ENCODE results near the gene MRPS2. TPM values are rescaled to one million over a fixed set of nuclear protein-coding genes. Genes with fewer than 3 reads are reported as not detected.

The MRPS2 gene
- total and polyA plus RNA-seq, 10 of the 15 experiments (the other 5 are each of a cell fraction or from before 2014, with no cell fraction given): 3.3 to 103 (median 69.5) TPM

DNA sequence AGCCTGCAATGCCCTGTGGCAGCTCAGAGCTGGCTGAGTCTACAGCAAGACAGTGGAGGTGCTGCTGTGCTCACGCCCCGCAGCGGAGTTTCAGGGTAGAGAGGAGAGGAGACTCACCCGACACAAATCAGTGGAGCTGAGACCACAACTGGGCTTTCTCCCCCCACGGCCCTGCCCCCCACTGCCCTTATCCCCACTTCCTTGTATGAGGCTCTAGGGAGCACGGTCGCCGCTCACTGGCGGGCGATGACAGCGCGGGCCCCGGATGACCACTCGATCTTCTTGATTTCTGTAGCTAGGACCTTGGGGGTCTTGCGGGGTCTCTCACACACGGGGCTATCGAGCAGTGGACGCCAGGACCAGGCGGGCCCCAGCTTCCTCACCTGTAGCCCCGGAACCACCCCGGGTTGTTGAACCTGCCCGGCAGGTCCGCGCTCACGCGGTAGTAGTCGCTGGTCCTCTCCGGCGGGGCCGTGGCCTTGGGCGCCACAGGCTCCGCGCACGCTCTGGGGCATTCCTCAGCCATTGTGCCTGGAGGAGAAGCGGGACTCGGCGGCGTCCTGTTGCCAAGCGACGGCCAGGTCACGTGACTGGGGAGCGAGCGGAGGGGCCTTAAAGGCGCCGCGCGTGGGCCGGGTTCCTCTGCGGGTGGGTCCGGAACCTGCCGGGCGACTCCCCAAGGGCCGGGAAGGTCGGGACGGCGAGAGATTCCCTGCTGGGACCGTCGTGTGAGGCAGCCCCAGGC is 984 bp upstream of the MRPS2 start:
- H3K79me2 ChIP-seq (ENCODE audit: control insufficient read depth, insufficient read depth, low read length): peaks cover 14% of the 10 kb centered on the region
- SMC1A ChIA-PET (ENCODE audit: uncharacterized antibody, unreplicated experiment): interaction anchor here (0.7 kb wide), 1 partner anchor 10 kb away, joined by 3 read pairs; no protein-coding TSS in a partner anchor
- TF ChIP-seq ZSCAN29 (IDR thresholded peaks at IDR 0.05) (0 out of 2 replicates have a peak, but pooled peaks have one; percentile 6), NR2F1 (conservative IDR thresholded peaks at IDR 0.05) (no peak), CREM (IDR thresholded peaks at IDR 0.05; ENCODE audit: low read depth) (no peak), TCF7 (IDR thresholded peaks at IDR 0.05; ENCODE audit: borderline replicate concordance) (no peak), POU2F2 (IDR thresholded peaks at IDR 0.05; ENCODE audit: borderline replicate concordance, low read depth, low read length) (no peak), PAX8 (IDR thresholded peaks at IDR 0.05) (no peak), CHD4 (IDR thresholded peaks at IDR 0.05) (no peak), CBX3 (IDR thresholded peaks at IDR 0.05; ENCODE audit: borderline replicate concordance, low read depth) (no peak), EED (IDR thresholded peaks at IDR 0.05; ENCODE audit: low read depth) (no peak), MYB (IDR thresholded peaks at IDR 0.05; ENCODE audit: borderline replicate concordance, low read depth, low read length) (no peak), PAX5 (IDR thresholded peaks at IDR 0.05; ENCODE audit: borderline replicate concordance, low read depth, low read length) (no peak), ETV6 (conservative IDR thresholded peaks at IDR 0.05 in 1 of 2, IDR thresholded peaks at IDR 0.05 in 1 of 2; ENCODE audit: borderline replicate concordance in 1 of 2, low read depth in 1 of 2) (no peak), ZNF24 (IDR thresholded peaks at IDR 0.05) (no peak), FOS (IDR thresholded peaks at IDR 0.05; ENCODE audit: borderline replicate concordance, extremely low read depth, insufficient read length) (no peak), ASH2L (IDR thresholded peaks at IDR 0.05; ENCODE audit: borderline replicate concordance, low read depth) (no peak)
- TF ChIP-seq, protein P1, sequence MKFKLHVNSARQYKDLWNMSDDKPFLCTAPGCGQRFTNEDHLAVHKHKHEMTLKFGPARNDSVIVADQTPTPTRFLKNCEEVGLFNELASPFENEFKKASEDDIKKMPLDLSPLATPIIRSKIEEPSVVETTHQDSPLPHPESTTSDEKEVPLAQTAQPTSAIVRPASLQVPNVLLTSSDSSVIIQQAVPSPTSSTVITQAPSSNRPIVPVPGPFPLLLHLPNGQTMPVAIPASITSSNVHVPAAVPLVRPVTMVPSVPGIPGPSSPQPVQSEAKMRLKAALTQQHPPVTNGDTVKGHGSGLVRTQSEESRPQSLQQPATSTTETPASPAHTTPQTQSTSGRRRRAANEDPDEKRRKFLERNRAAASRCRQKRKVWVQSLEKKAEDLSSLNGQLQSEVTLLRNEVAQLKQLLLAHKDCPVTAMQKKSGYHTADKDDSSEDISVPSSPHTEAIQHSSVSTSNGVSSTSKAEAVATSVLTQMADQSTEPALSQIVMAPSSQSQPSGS (IDR thresholded peaks at IDR 0.05; ENCODE audit: low read length): no peak
- TF ChIP-seq, protein P2, sequence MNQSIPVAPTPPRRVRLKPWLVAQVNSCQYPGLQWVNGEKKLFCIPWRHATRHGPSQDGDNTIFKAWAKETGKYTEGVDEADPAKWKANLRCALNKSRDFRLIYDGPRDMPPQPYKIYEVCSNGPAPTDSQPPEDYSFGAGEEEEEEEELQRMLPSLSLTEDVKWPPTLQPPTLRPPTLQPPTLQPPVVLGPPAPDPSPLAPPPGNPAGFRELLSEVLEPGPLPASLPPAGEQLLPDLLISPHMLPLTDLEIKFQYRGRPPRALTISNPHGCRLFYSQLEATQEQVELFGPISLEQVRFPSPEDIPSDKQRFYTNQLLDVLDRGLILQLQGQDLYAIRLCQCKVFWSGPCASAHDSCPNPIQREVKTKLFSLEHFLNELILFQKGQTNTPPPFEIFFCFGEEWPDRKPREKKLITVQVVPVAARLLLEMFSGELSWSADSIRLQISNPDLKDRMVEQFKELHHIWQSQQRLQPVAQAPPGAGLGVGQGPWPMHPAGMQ (IDR thresholded peaks at IDR 0.05; ENCODE audit: borderline replicate concordance): no peak
- TF ChIP-seq, protein P3, sequence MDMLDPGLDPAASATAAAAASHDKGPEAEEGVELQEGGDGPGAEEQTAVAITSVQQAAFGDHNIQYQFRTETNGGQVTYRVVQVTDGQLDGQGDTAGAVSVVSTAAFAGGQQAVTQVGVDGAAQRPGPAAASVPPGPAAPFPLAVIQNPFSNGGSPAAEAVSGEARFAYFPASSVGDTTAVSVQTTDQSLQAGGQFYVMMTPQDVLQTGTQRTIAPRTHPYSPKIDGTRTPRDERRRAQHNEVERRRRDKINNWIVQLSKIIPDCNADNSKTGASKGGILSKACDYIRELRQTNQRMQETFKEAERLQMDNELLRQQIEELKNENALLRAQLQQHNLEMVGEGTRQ (IDR thresholded peaks at IDR 0.05; ENCODE audit: borderline replicate concordance, low read depth, low read length): peak; percentile 89
- TF ChIP-seq, protein P4, sequence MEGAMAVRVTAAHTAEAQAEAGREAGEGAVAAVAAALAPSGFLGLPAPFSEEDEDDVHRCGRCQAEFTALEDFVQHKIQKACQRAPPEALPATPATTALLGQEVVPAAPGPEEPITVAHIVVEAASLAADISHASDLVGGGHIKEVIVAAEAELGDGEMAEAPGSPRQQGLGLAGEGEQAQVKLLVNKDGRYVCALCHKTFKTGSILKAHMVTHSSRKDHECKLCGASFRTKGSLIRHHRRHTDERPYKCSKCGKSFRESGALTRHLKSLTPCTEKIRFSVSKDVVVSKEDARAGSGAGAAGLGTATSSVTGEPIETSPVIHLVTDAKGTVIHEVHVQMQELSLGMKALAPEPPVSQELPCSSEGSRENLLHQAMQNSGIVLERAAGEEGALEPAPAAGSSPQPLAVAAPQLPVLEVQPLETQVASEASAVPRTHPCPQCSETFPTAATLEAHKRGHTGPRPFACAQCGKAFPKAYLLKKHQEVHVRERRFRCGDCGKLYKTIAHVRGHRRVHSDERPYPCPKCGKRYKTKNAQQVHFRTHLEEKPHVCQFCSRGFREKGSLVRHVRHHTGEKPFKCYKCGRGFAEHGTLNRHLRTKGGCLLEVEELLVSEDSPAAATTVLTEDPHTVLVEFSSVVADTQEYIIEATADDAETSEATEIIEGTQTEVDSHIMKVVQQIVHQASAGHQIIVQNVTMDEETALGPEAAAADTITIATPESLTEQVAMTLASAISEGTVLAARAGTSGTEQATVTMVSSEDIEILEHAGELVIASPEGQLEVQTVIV (IDR thresholded peaks at IDR 0.05; ENCODE audit: borderline replicate concordance, partially characterized antibody): no peak

More for the DNA sequence above, 984 bp upstream of the MRPS2 start:
- peaks cover 10 to 17% of the 10 kb centered on the region in 2 experiments; a peak in 3 of 4 replicates for H3K36me3 ChIP-seq (ENCODE audit: control insufficient read depth in 2 of 2, insufficient read depth in 2 of 2, low read length in 1 of 2)
- H3K4me3 ChIP-seq: peak overlapping the region; percentile 78
- H3K4me2 ChIP-seq (ENCODE audit: control insufficient read depth, insufficient read depth): peak overlapping the region; percentile 100
- H2AFZ ChIP-seq (ENCODE audit: control insufficient read depth, low read depth, low read length): peak overlapping the region; percentile 86
- peak; percentile 35 for FAIRE-seq
- WGBS (ENCODE audit: insufficient coverage, insufficient replicate concordance, low lambda C conversion rate, missing lambda C conversion rate): 2% methylated on average over 54 of the region's 58 CpGs
- peaks cover 17% of the 10 kb centered on the region for H3K4me1 ChIP-seq (ENCODE audit: control insufficient read depth, insufficient read depth, low read length)
- H3K9ac ChIP-seq (ENCODE audit: control insufficient read depth, insufficient read depth, low read length): peak overlapping the region; percentile 56
- H3K9me3 ChIP-seq (replicated peaks; ENCODE audit: control insufficient read depth, insufficient read depth, low read length): no peaks in the 10 kb centered on the region
- in situ Hi-C loops (cut with MboI) (no loop called here), intact Hi-C loops (cut with micrococcal nuclease; ENCODE audit: unreplicated experiment) (no loop called here)
- H3K27ac ChIP-seq (ENCODE audit: control insufficient read depth, insufficient read depth): no peak overlapping the region
- DNase-seq (ENCODE audit: low read depth, low spot score): no peak
- BruUV-seq (replicated peaks): no TSS peak
- RAD21 ChIA-PET (ENCODE audit: unreplicated experiment): no interaction called here
- POLR2A ChIA-PET: no interaction called here
- no peaks in the 10 kb centered on the region for H3K27me3 ChIP-seq (replicated peaks in 1 of 2; ENCODE audit: control insufficient read depth in 2 of 2, insufficient read depth in 2 of 2, low read length in 1 of 2)
- ATAC-seq: peak; percentile 75
- H4K20me1 ChIP-seq (ENCODE audit: control insufficient read depth, insufficient read depth): peaks cover 4% of the 10 kb centered on the region; the same call in 1 of the 2 replicates
- CTCF ChIA-PET: no interaction called here

Data from GM12878 (cell line).